Measurements from ENCODE around the gene CNTNAP5. TPM values are rescaled to one million over a fixed set of nuclear protein-coding genes. Genes with fewer than 3 reads are reported as not detected.

Gene CNTNAP5
- total RNA-seq, 4 donors from 2014 or later, result not detected

DNA sequence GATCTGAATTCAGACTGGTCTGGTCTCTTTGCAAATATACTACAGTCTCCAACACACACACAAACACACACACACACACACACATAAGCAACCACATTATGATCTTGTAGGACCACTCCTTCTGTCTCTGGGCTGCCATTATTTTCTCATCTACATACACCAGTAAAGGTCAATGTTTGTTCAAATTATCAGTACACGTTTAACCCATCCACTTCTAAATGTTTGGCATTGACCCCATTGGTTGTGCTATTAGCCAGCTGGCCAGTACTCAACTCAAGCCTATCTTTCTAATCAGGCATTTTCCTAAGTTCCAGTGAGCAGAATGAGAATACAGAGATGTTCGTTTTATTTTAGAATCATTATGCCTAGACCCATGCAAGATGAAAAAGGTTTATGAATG lies 186.4 kb downstream of the CNTNAP5 start:
- Histone ChIP-seq H3K9me3 (no peaks in the 10 kb centered on the region), H3K4me1 (no peaks in the 10 kb centered on the region), H3K36me3 (no peaks in the 10 kb centered on the region), H3K4me3 (no peak overlapping the region), H3K27me3 (no peaks in the 10 kb centered on the region), H3K27ac (no peak overlapping the region)
- TF ChIP-seq EP300 (IDR thresholded peaks at IDR 0.05), result no peak
- no peak for TF ChIP-seq POLR2AphosphoS5 (IDR thresholded peaks at IDR 0.05)
- TF ChIP-seq, protein P1, sequence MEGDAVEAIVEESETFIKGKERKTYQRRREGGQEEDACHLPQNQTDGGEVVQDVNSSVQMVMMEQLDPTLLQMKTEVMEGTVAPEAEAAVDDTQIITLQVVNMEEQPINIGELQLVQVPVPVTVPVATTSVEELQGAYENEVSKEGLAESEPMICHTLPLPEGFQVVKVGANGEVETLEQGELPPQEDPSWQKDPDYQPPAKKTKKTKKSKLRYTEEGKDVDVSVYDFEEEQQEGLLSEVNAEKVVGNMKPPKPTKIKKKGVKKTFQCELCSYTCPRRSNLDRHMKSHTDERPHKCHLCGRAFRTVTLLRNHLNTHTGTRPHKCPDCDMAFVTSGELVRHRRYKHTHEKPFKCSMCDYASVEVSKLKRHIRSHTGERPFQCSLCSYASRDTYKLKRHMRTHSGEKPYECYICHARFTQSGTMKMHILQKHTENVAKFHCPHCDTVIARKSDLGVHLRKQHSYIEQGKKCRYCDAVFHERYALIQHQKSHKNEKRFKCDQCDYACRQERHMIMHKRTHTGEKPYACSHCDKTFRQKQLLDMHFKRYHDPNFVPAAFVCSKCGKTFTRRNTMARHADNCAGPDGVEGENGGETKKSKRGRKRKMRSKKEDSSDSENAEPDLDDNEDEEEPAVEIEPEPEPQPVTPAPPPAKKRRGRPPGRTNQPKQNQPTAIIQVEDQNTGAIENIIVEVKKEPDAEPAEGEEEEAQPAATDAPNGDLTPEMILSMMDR (IDR thresholded peaks at IDR 0.05), result no peak
- no peak for TF ChIP-seq POLR2A (IDR thresholded peaks at IDR 0.05)
- WGBS, result 76% methylated on average over 2 of the region's 2 CpGs
- no peak for DNase-seq (ENCODE audit: low spot score in 2 of 2)

DNA sequence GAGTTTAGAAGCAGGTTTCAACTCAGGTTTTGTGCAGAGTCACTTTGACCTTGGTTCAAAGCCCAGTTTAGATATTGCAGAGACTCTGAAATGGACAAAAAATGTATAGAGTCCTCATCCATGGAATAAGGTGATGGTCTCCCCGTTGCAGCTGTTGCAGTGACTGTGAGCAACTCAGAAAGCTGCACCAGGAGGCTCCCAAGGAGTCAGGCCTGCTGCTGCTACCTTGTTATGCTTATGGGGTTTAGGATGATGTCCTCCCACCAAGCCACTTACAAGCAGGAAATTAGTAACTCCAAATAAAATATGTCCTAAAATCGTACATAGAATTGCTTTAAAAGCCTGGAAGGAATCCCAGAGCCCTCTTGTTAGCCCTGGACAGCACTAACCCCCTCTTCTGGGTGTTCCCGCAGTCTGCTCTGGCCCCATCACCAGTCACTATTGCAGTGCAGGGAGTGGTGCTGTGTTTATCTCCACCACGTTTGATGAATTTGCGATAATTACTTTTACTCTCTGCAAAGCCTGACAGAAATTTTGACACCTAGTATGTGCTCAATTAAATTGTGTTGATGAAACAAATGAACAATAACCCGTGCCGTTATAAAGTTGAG lies 189.0 kb downstream of the CNTNAP5 start:
- H3K27me3 ChIP-seq, result no peaks in the 10 kb centered on the region
- H3K4me1 ChIP-seq, result no peaks in the 10 kb centered on the region
- H3K4me3 ChIP-seq, result no peak overlapping the region
- 74% methylated on average over 7 of the region's 7 CpGs for WGBS
- no peaks in the 10 kb centered on the region for H3K9me3 ChIP-seq
- H3K36me3 ChIP-seq, result no peaks in the 10 kb centered on the region
- DNase-seq (ENCODE audit: low spot score in 2 of 2), result no peak
- TF ChIP-seq POLR2A (IDR thresholded peaks at IDR 0.05) (no peak), EP300 (IDR thresholded peaks at IDR 0.05) (no peak), POLR2AphosphoS5 (IDR thresholded peaks at IDR 0.05) (no peak)
- TF ChIP-seq, protein P1 (IDR thresholded peaks at IDR 0.05), result no peak
- no peak overlapping the region for H3K27ac ChIP-seq

- Histone ChIP-seq H3K4me1 (no peaks in the 10 kb centered on the region), H3K27me3 (no peaks in the 10 kb centered on the region), H3K36me3 (no peaks in the 10 kb centered on the region), H3K9me3 (no peaks in the 10 kb centered on the region), H3K27ac (no peak overlapping the region), H3K4me3 (no peak overlapping the region)
- no peak for TF ChIP-seq EP300 (IDR thresholded peaks at IDR 0.05)
- TF ChIP-seq POLR2AphosphoS5 (IDR thresholded peaks at IDR 0.05), result no peak
- no peak for TF ChIP-seq POLR2A (IDR thresholded peaks at IDR 0.05)
- DNase-seq (ENCODE audit: low spot score in 2 of 2), result no peak
- 71% methylated on average over 4 of the region's 4 CpGs for WGBS
These were observed 221.1 kb downstream of the CNTNAP5 start for GRCh38 chr2:124246170-124246569.

- Histone ChIP-seq H3K27me3 (no peaks in the 10 kb centered on the region), H3K4me1 (no peaks in the 10 kb centered on the region), H3K36me3 (no peaks in the 10 kb centered on the region), H3K9me3 (no peaks in the 10 kb centered on the region), H3K4me3 (no peak overlapping the region), H3K27ac (no peak overlapping the region)
- no peak for TF ChIP-seq POLR2AphosphoS5 (IDR thresholded peaks at IDR 0.05)
- TF ChIP-seq, protein P1 (IDR thresholded peaks at IDR 0.05), result no peak
- no peak for TF ChIP-seq POLR2A (IDR thresholded peaks at IDR 0.05)
- TF ChIP-seq EP300 (IDR thresholded peaks at IDR 0.05), result no peak
- no peak for DNase-seq (ENCODE audit: low spot score in 2 of 2)
These were observed 223.3 kb downstream of the CNTNAP5 start for GRCh38 chr2:124248386-124248785.

- DNase-seq (ENCODE audit: low spot score in 2 of 2), result no peak
- 50% methylated on average over 2 of the region's 2 CpGs for WGBS
- Histone ChIP-seq H3K4me3 (no peak overlapping the region), H3K36me3 (no peaks in the 10 kb centered on the region), H3K27me3 (no peaks in the 10 kb centered on the region), H3K9me3 (no peaks in the 10 kb centered on the region), H3K27ac (no peak overlapping the region), H3K4me1 (no peaks in the 10 kb centered on the region)
- no peak for TF ChIP-seq POLR2A (IDR thresholded peaks at IDR 0.05)
- TF ChIP-seq, protein P1 (IDR thresholded peaks at IDR 0.05), result no peak
- TF ChIP-seq EP300 (IDR thresholded peaks at IDR 0.05), result no peak
- no peak for TF ChIP-seq POLR2AphosphoS5 (IDR thresholded peaks at IDR 0.05)
These were observed 225.3 kb downstream of the CNTNAP5 start for GRCh38 chr2:124250433-124250832.

- Histone ChIP-seq H3K4me1 (no peaks in the 10 kb centered on the region), H3K27me3 (no peaks in the 10 kb centered on the region), H3K27ac (no peak overlapping the region), H3K4me3 (no peak overlapping the region), H3K9me3 (no peaks in the 10 kb centered on the region), H3K36me3 (no peaks in the 10 kb centered on the region)
- TF ChIP-seq POLR2AphosphoS5 (IDR thresholded peaks at IDR 0.05) (no peak), EP300 (IDR thresholded peaks at IDR 0.05) (no peak), POLR2A (IDR thresholded peaks at IDR 0.05) (no peak)
- TF ChIP-seq, protein P1 (IDR thresholded peaks at IDR 0.05), result no peak
- WGBS, result 91% methylated on average over 5 of the region's 5 CpGs
- DNase-seq (ENCODE audit: low spot score in 2 of 2), result no peak
These were observed 229.5 kb downstream of the CNTNAP5 start for GRCh38 chr2:124254621-124255020.
